Measurements from ENCODE around the gene ACTL7B.

The ACTL7B gene

DNA sequence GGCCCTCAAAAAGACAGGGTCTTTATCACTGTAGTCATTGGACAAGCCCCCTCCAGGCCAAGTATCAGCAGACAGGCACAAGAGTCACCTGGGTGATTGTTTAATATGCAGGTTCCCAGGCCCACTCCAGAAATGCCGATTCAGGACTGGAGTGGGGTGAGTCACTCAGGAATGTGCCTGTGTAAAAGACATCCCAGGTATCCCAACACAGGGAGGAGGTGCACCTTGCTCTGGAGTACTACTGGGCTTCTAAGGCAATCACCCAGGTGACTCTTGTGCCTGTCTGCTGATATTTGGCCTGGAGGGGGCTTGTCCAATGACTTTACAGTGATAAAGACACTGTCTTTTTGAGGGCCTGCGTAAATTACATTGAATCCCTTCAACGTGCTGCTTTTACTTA is 40.6 kb downstream of the ACTL7B start:
- H3K4me3 ChIP-seq (ENCODE audit: insufficient read depth, low read length, poor library complexity, severe bottlenecking), result no peak overlapping the region
- no peak for TF ChIP-seq EZH2phosphoT487 (conservative IDR thresholded peaks at IDR 0.05; ENCODE audit: low read length)
- TF ChIP-seq CTCF (IDR thresholded peaks at IDR 0.05; ENCODE audit: insufficient read depth, low read length, poor library complexity, severe bottlenecking), result no peak
- no peaks in the 10 kb centered on the region for H3K36me3 ChIP-seq (ENCODE audit: low read length)
- H4K20me1 ChIP-seq (ENCODE audit: low read depth, low read length), result no peaks in the 10 kb centered on the region
- H2AFZ ChIP-seq (ENCODE audit: low read depth, low read length, severe bottlenecking), result no peak overlapping the region
- no peaks in the 10 kb centered on the region for H3K79me2 ChIP-seq (ENCODE audit: insufficient read depth, low read length)
- no peak overlapping the region for H3K9ac ChIP-seq (ENCODE audit: low read length)
- no peaks in the 10 kb centered on the region for H3K9me3 ChIP-seq (ENCODE audit: insufficient read depth, low read length)
- H3K27me3 ChIP-seq (ENCODE audit: low read length), result no peaks in the 10 kb centered on the region
- no peaks in the 10 kb centered on the region for H3F3A ChIP-seq (ENCODE audit: insufficient read depth)
- no peak overlapping the region for H3K27ac ChIP-seq (ENCODE audit: low read depth, low read length)
- no peak overlapping the region for H3K4me2 ChIP-seq (ENCODE audit: low read depth, low read length, poor library complexity, severe bottlenecking)
- H3K9me2 ChIP-seq (replicated peaks; ENCODE audit: insufficient read depth, low read length), result no peaks in the 10 kb centered on the region

GRCh38 chr9:108813951-108814601 is 41.7 kb downstream of the ACTL7B start:
- H3K9me2 ChIP-seq (replicated peaks; ENCODE audit: insufficient read depth, low read length), result no peaks in the 10 kb centered on the region
- no peaks in the 10 kb centered on the region for H3F3A ChIP-seq (ENCODE audit: insufficient read depth)
- H3K9ac ChIP-seq (ENCODE audit: low read length), result no peak overlapping the region
- no peak overlapping the region for H3K4me3 ChIP-seq (ENCODE audit: insufficient read depth, low read length, poor library complexity, severe bottlenecking)
- H3K79me2 ChIP-seq (ENCODE audit: insufficient read depth, low read length), result no peaks in the 10 kb centered on the region
- H2AFZ ChIP-seq (ENCODE audit: low read depth, low read length, severe bottlenecking), result no peak overlapping the region
- no peaks in the 10 kb centered on the region for H4K20me1 ChIP-seq (ENCODE audit: low read depth, low read length)
- no peaks in the 10 kb centered on the region for H3K27me3 ChIP-seq (ENCODE audit: low read length)
- H3K4me2 ChIP-seq (ENCODE audit: low read depth, low read length, poor library complexity, severe bottlenecking), result no peak overlapping the region
- H3K27ac ChIP-seq (ENCODE audit: low read depth, low read length), result no peak overlapping the region
- H3K9me3 ChIP-seq (ENCODE audit: insufficient read depth, low read length), result no peaks in the 10 kb centered on the region
- H3K36me3 ChIP-seq (ENCODE audit: low read length), result no peaks in the 10 kb centered on the region
- TF ChIP-seq CTCF (IDR thresholded peaks at IDR 0.05; ENCODE audit: insufficient read depth, low read length, poor library complexity, severe bottlenecking), result no peak

DNA sequence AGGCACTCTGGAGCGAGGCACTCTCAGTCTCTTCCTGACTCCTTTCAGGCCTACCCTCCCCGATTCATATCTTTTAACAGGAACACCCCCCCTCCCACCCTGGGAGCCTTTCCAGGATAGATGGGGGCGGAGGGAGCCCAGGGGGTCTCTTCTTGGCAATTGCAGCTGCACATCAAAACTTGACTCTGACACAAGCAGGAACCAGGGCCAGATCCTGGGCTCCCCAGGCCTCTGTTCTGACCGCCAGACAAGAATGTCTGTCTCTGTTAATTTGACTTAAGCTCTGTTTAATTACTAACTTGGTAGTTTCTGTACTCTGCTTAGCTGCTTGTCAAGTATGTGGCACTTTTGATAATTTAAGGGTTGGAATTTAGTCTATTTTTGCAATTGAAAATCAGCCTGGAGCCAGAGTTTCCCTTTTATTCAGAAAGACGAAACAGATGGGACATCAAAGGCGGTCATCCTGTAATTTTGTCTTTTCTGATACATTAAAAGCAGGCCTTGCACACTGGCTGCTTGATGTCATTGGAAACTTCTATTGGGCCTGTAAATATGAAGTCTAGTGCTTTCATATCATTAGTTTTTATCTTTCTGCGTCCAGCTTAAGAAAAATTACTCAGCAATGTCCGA is 43.3 kb downstream of the ACTL7B start:
- Histone ChIP-seq H3K27me3 (ENCODE audit: low read length) (no peaks in the 10 kb centered on the region), H2AFZ (ENCODE audit: low read depth, low read length, severe bottlenecking) (no peak overlapping the region), H3K9ac (ENCODE audit: low read length) (no peak overlapping the region), H3F3A (ENCODE audit: insufficient read depth) (no peaks in the 10 kb centered on the region), H3K79me2 (ENCODE audit: insufficient read depth, low read length) (no peaks in the 10 kb centered on the region), H3K9me2 (replicated peaks; ENCODE audit: insufficient read depth, low read length) (no peaks in the 10 kb centered on the region), H3K9me3 (ENCODE audit: insufficient read depth, low read length) (no peaks in the 10 kb centered on the region), H3K4me2 (ENCODE audit: low read depth, low read length, poor library complexity, severe bottlenecking) (no peak overlapping the region), H3K36me3 (ENCODE audit: low read length) (no peaks in the 10 kb centered on the region), H3K27ac (ENCODE audit: low read depth, low read length) (no peak overlapping the region), H4K20me1 (ENCODE audit: low read depth, low read length) (no peaks in the 10 kb centered on the region), H3K4me3 (ENCODE audit: insufficient read depth, low read length, poor library complexity, severe bottlenecking) (no peak overlapping the region)
- TF ChIP-seq CTCF (IDR thresholded peaks at IDR 0.05; ENCODE audit: insufficient read depth, low read length, poor library complexity, severe bottlenecking), result no peak
- TF ChIP-seq EZH2phosphoT487 (conservative IDR thresholded peaks at IDR 0.05; ENCODE audit: low read length), result no peak

Measured in SU-DHL-6 (cell line).